Femur (tissue), 1 donor: ENCODE data around the gene CDK8.

ENCODE experiments used
- DNase-seq: peaks from one replicate; pipeline ENCODE4 v3.0.0-alpha.2; 2017

Gene CDK8

DNA sequence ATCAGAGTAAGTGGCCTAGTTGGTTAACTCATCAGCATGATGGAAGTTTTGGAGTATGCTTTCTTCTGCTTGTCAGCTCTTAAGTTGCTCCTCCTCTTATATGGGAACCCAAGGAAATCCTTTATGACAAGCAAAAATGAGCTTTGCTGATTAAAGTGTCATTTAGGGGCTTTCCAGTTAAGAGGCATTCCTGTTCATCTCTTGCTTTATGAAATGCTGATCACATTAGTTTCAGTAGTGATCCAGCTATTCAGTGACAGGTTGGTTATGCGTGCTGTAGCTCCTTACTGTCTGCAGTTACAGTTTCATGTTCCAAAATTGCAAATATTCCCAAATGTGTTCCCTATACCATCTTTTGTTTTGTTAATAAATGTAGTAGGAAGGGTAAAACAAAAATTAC lies 146.6 kb downstream of the CDK8 start:
- DNase-seq: no peak

DNA sequence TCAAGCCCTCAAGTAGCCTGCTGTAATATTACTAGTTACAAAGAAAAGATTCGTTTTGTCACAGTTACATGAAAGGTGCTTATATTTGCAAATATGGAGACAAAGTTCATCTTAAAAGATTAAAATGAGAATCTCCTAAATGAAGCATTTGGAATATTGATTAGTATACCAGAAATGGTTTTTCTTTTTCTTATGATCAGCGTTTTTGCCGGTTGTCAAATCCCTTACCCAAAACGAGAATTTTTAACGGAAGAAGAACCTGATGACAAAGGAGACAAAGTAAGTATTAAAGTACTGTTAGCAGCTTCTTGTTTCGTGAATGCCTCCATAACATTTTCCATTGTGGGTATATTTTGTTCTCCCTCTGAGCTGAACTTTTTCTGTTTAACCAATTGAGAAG lies 147.1 kb downstream of the CDK8 start:
- DNase-seq: no peak

DNA sequence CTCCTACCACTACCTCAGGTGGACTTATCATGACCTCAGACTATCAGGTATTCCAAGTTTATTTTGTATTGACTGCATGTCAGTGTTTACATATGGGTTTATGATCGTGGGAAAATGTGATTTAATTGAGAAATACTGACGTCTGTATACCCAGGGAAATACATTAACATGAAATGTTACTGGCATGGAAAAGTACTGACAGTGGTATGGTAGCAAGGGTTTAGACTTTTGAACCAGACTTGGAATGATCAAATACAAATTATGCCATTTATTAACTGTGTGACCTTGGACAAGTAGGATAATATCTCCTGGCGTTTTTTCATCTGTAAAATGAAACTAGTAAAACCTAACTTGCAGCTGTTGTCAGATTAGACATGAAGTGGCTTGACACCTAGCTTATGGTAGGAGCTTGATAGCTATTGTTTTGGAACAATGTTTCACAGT lies 147.7 kb downstream of the CDK8 start:
- DNase-seq: no peak

DNA sequence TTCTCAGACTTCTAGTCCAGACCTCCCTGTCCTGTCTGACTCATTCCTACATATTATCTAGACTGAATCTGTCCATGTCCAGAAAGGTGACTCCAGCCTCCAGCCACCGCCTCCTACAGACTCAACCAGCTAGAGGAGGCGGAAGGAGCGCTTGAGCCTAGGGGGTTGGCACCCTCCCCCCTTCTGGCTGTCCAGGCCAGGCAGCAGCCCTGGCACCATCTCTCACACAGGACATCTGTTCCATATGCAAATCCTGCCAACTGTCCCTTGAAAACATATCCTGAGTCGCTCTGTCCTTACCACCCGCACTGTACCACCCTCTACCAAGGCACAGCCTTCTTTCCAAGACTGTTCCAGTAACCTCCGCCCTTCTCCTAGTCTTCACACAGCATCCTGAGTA lies 152.9 kb downstream of the CDK8 start:
- no peak for DNase-seq

DNA sequence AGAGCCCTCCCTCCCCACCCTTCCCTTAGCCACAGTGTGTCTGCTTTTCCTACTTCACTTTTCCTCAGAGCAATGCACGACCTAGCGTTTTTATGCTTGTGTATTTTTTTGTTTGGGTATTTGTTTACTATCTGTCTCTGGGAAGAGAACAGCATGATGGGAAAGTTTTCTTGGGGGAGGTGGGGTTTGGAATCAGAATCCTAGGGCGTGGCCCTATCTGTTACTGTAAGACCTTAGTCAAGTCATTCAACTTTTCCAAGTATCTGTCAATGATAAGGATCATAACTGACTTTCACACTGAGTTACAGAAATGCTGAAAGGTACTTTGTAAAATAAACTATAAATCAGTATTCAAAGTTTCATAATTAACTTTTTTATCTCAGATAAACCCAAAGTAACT lies 157.3 kb downstream of the CDK8 start:
- DNase-seq: no peak

DNA sequence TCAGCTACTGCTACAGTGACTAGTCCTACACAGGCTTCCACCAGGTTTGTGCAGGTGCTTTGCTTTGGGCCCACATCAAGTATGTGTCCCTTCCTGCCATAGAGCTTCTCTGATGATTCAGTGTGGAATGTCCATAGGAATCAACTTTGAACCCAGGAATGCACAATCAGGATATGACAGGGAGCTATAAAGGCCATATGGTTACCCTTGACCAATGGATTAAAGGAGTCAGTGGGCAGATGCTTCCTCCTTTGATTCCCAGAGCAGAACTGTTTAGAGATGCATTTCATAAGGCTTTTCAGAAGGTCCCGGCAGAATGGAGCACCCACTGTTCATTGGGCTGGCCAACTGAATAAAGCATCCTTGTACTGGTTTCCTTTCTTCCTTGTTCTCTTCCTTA lies 158.3 kb downstream of the CDK8 start:
- no peak for DNase-seq

DNA sequence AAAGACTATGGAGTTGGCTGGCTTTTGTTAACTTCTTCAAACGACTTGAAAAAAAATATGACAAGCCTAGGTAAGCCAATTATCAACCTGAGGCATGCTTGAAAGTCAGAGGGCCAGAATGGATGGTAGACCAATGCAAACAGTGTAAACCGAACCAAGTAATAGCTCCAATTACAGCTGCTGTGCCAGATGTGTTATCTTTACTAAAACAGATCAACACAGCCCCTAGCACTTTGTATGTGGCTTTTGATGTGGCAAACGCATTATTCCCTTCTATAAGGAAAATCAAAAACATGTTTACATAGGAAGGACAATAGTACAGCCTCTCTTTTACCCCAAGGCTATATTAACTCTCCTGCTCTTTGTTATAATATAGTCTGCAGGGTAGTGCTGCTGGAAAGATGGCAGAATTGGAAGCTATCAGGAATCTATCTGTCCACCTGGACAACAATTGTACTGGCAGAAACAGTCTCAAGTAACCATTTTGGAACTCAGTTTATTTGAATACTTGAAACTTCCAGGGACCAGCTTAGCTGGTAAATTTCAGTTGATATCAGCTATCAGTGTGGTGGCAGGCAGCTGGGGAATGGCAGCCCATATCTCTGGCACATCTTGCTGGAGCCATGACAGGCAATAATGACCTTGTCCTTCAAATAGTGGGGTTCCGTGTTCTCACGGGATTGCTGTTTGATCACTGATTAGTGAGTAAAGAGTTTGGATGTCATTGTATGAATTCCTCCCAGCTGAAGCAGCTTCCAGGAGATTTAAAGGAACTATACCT lies 159.2 kb downstream of the CDK8 start:
- DNase-seq: no peak

DNA sequence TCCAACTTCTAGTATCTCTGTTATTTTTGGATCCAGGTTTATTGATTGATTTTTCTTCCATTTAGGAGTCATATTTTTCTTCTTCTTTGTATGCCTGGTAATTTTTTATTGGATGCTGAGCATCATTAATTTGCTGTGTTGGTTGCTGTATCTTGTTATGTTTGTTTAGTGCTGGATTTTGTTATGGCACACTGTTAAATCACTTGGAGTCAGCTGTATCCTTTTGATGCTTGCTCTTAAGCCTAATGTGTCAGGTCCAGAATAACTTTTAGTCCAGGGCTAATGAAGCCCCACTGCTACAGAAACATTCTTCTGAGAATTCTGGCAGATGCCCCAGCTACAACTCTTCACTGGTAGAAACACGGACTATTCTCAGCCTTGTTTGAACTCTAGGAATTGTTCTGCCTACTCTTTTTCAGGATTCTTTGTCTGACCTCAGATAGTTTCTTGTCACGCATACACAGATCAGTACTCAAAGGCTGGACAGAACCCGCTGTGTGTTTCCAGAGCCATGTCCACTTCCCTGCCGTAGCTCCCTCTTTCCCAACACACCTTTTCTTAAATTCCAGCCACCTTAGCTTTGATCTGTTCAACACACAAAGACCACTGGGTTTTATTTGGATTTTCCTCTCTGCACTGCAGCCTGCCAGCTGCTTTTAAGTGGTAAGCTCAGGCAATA lies 166.5 kb downstream of the CDK8 start:
- no peak for DNase-seq

DNA sequence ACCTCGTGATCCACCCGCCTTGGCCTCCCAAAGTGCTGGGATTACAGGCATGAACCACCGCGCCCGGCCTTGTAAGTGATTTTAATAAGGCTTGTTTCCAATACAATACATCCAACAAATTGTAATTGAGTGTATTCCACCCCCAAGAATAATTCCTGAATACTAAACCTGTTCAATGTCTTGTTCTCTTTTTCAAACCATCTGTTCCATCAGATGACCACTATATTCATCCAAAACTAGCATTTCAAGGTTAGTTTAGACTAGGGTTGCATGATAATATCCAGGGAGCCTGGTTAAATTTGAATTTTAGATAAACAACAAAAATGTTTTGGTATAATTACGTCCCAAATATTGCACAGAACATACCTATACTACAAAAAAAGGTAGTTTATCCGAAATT lies 168.1 kb downstream of the CDK8 start:
- no peak for DNase-seq

DNA sequence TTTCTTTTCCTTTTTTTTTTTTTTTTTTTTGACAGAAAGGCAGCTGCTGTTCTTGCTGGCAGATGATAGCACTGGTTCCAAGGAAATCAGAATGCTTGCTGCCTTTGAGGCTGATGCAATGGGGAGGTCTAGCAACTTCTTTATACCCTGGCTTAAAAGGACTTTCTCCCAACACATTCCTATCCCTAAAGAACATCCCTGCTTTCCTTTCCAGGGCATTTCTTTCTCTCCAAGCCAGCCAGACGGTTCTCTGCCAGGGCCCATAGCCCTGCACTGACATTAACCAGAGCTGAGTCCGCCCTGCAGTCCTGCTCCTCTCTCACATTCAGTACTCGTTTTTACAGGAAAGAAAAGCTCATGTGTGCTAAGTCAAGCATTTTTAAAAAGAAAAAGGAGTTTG lies 169.7 kb downstream of the CDK8 start:
- peak; percentile 72 for DNase-seq

DNA sequence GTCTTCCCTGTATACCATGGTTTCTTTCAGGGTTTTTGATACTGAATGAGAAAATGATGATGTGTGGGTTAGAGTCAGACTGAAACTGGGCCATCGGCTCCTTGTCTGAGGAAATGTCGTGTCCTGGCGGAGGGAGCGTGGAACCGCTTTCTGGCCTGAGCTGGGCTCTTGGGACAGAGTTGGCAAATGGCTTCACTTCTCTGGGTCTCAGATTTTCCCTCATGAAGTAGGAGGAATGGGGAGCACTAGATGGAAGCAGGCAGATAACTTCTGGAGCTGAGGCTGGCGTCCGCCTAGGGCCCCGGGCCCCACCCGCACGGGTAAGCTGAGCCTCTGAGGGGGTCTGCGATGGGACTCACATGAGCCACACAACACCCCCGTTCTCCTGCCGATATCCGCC lies 170.3 kb downstream of the CDK8 start:
- no peak for DNase-seq

DNA sequence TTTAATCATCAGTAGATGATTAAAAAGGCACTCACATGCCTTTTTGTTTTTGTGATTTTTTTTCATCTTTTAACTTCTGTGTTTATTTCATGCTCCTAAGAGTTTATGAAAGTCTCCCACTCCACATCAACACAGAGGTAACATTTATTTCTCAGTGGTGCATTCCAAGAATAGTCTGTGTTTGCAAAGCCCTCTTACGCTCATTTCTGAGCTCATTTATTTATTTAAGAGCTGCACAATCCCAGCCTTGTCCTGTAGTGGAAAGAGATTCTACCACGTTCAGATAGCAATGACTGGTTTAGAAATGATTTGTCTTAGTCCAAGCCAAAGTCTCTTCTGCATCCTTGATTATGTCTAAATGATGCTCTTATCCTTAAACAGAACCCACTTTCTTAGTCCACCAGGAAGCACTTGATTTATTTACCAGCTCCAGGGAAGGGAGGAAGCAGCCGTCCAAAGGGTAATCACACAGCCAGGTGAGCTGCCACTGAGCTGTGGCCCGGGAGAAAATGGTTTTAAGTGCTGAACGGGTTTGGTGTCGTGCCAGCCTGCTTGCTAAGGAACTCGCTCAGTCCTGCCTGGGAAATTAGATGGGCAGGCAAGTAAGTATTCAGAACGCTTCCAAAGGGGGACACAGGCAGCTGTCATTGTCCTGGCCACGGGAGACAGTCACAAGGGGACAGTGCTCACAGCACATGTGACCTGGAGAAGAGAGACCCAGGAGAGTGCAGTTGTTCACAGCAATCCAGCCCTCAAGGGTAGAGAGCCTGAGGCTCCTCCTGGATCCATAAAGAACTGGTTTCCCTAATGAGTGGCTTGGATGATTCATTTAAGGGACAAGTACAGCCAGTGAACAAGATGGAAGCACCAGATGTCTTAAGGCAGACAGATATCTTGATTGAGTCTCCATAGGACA lies 171.8 kb downstream of the CDK8 start:
- peak; percentile 45 for DNase-seq

DNA sequence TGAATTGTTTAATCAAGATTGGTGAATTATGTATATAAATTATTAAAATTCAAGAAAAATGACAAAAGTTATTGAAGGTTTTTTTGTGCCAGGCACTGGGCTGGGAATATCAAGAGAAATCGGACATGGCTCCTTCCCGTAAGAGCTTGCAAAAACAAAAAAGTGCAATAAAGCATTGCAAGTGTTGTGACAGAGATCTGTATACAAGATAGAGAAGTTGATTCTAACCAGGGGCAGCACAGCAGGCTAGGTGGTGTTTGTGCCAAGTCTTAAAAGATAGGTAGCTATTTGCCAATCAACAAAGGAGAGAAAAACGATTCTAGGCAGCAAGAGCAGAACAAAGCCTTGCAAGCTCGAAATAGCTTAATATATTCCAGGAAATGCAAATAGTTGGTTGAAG lies 179.8 kb downstream of the CDK8 start:
- no peak for DNase-seq

DNA sequence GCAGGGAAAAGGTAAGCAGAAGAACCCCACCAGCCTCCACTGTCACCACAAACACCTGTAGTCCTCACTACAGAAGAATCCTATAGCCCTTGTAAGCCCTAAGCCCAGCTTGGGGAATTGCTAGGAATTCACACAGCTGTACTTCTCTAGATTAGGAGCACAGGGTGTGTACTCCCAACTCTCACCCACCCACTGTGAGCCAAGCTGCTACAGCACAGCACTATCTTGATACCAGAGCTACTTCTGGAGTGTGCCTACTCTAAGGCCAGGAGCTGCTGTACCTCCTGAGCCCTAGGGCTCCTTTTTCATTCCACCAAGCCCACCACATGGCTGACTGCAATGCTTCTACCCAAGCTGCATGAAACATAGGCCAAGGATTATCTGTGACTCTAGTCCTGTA lies 181.2 kb downstream of the CDK8 start:
- no peak for DNase-seq

DNA sequence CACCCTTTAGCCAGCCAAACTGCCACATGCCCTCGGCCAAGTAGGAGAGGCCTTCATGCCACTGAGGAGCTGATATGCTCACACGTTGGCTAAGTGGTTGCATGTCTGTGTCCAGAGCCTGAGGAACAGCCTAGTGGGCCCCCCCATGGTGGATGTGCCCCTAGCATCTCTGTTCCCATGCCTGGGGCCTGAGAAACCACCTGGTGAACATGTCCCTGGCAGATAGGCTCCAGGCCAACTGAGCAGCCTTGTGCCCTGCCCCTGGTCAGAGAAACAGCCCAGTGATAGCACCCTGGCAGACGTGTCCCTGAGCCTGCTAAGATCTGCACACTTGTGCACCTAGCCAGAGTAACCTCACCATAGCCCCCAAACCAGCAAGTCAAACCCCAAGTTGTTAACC lies 181.7 kb downstream of the CDK8 start:
- no peak for DNase-seq

DNA sequence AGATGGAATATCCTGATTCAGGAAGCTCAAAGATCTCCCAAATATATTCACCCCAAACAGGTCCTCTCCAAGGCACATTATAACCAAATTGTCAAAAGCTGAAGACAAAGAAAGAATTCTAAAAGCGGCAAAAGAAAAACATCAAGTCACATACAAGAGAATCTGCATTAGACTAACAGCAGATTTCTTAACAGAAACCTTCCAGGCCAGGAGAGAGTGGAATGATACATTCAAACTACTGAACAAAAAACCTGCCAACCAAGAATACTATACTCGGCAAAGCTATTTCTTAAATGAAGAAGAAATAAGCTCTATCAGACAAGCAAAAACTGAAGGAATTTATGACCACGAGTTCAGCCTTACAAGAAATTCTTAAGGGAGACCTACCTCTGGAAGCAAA lies 183.0 kb downstream of the CDK8 start:
- no peak for DNase-seq

DNA sequence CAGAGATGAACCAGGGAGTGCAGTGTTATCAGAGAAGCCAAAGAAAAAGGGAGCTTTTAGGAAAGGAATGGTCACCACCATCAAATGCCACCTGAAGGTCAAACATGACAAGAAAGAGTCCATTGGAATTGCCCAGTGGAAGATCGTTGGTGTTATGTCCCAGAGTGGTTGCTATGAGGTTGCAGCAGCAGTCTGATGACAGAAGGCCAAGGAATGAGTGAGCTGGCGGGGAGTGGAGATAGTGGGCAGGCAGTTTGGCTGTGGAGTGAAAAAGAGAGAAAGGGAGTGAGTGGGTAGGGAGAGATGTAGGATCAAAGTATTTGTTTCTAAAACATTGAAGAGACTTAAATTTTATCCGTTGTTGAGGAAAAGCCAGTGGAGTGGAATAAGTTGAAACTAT lies 186.2 kb downstream of the CDK8 start:
- no peak for DNase-seq

DNA sequence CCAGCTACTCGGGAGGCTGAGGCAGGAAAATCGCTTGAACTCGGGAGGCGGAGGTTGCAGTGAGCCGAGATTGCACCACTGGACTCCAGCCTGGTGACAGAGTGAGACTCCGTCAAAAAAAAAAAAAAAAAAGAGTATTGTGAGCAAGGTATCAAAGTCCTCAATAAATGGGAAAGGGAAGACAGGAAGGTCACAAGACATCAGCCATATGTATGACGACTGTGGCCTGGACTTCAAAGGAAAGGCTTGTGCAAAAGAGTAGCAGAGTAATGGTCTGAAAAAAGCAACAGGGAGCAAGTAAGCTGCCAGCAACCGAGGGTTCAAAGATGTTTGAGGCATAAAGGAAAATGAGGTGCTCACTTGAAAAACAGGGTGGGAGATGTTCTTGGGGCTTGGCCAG lies 187.5 kb downstream of the CDK8 start:
- no peak for DNase-seq

DNA sequence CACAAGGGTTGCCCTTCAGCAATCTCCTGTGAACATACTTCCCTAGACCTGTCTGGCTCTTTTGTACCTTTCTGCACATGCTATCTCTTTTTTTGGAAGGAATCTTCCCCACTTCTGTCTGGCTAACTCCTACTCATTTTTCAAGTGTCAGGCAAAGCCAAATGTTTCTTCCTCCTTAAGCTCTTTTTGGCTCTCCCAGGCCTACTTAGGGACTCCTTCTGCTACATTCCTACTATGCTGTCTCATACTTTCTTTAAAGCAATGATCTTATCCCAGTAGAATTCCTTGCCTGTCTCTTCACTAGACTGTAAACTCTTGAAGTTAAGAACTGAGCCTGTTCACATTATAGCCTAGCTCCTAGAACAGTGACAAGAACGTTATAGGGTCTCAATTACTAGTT lies 188.6 kb downstream of the CDK8 start:
- DNase-seq: no peak

DNA sequence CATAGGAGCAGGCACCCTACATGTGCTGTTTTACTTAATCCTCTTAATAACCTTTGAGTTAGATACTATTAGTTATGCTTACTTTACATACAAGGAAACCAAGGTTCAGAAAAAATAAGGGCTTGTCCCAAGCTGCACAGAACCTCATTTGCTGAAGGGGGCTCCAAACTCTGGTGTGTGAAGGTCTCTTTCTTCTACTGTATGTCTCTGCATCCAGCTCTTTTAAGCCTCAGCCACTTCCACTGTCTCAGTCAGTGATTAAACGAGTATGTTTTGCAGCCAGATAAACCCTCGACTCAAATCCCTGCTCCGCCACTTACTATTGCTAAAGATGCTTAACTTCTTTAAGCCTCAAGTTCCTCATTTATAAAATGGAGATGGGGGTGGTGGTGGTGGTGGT lies 191.2 kb downstream of the CDK8 start:
- DNase-seq: no peak

DNA sequence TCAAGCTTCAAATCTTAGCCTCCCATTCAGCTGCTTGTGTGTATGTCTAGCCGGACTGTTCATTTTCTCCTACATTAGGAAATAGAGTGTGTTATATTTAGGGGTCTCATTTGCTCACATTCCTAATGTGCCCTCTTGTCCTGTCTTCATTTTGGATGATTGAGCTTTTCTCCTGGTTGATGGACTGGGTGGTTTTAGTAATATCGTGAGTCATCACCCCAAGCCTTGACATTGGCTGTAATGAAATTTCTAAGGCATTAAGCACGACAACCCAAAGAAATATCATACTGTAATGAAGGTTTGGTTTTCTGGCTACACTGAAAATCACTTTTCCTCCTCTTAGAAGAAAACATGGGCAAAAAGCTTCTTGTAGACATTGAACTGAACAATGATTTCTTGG lies 192.8 kb downstream of the CDK8 start:
- no peak for DNase-seq

DNA sequence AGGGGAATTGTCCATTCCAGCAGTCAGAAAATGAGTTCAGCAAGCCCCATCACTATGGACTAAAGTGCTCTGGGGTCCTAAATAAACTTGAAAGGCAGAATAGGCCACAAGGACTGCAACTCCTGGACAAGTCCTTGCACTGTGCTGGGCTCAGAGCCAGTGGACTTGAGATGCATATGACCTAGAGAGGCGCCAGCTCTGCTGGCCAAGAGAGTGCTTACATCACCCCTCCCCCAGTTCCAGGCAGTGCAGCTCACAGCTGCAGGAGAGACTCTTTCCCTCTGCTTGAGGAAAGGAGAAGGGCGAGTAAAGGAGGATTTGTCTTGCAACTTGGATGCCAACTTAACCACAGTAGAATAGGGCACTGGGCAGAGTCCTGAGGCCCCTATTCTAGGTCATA lies 194.1 kb downstream of the CDK8 start:
- DNase-seq: no peak

DNA sequence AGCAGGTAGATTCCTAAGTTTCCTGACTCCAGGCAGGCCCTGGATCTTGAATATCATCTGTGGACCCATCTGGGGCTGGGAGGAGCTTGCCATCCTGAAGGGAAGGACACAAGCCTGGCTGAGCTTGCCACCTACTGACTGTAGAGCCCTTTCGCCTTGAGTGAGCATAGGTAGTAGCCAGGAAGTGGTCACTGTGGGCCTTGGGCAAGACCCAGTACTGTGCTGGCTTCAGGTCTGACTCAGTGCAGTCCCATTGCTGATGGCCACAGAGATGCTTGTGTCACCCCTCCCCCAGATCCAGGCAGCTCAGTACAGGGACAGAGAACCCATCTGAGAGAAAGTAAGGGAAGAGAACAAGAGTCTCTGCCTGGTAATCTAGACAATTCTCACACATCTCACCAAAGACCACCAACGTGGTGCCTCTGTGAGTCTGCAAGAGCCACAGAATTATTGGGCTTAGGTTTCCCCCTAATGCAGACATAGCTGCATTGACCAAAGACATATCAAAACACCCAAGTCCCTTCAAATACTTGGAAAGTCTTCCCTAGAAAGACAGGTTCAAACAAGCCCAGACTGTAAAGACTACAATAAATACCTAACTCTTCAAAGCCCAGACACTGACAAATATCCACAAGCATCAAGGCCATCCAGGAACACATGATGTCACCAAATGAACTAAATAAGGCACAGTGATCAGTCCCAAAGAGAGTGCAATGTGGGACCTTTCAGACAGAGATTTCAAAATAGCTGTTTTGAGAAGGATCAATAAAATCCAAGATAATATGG lies 195.3 kb downstream of the CDK8 start:
- DNase-seq: no peak
